ENCODE measurements around the gene IFNGR2. TPM values are rescaled to one million over a fixed set of nuclear protein-coding genes. Genes with fewer than 3 reads are reported as not detected.

IFNGR2 gene
- total and polyA plus RNA-seq, 2 of the 13 experiments (the other 11 are each of a cell fraction or from before 2014, with no cell fraction given) = 61.3 to 117 TPM

GRCh38 chr21:33383056-33383888 is 19.9 kb upstream of the IFNGR2 start (continued):
- TF ChIP-seq ZNF280B (CRISPR knock-in tag; IDR thresholded peaks at IDR 0.05; ENCODE audit: borderline replicate concordance) (no peak), ZNF605 (CRISPR knock-in tag; IDR thresholded peaks at IDR 0.05) (peak; percentile 92), SRSF1 (optimal IDR thresholded peaks at IDR 0.05; ENCODE audit: low read depth, low read length) (no peak), ZNF691 (CRISPR knock-in tag; IDR thresholded peaks at IDR 0.05; ENCODE audit: borderline replicate concordance, low read depth) (peak; percentile 63; the same call in 1 of the 2 replicates), KMT2B (CRISPR knock-in tag; IDR thresholded peaks at IDR 0.05) (peak; percentile 37; the same call in 1 of the 2 replicates), RNF219 (CRISPR knock-in tag; IDR thresholded peaks at IDR 0.05) (no peak), ZNF703 (CRISPR knock-in tag; IDR thresholded peaks at IDR 0.05; ENCODE audit: borderline replicate concordance) (no peak), NR0B2 (CRISPR knock-in tag; IDR thresholded peaks at IDR 0.05) (no peak), ZNF367 (CRISPR knock-in tag; IDR thresholded peaks at IDR 0.05; ENCODE audit: borderline replicate concordance) (no peak), ZNF3 (CRISPR knock-in tag; IDR thresholded peaks at IDR 0.05) (no peak), CHCHD3 (CRISPR knock-in tag; IDR thresholded peaks at IDR 0.05) (no peak), ZNF576 (CRISPR knock-in tag; IDR thresholded peaks at IDR 0.05) (no peak), PRMT3 (CRISPR knock-in tag; IDR thresholded peaks at IDR 0.05; ENCODE audit: borderline replicate concordance, low read depth) (no peak), ZNF138 (CRISPR knock-in tag; IDR thresholded peaks at IDR 0.05; ENCODE audit: low read depth) (no peak), ZFP36L2 (CRISPR knock-in tag; IDR thresholded peaks at IDR 0.05) (no peak), NR1H2 (CRISPR knock-in tag; IDR thresholded peaks at IDR 0.05; ENCODE audit: borderline replicate concordance, low read depth) (no peak), MXD1 (CRISPR knock-in tag; IDR thresholded peaks at IDR 0.05) (no peak), POLR2G (IDR thresholded peaks at IDR 0.05; ENCODE audit: low read depth, low read length) (peak; percentile 62; the same call in 1 of the 2 replicates), ATM (IDR thresholded peaks at IDR 0.05; ENCODE audit: borderline replicate concordance) (no peak), ZNF530 (CRISPR knock-in tag; IDR thresholded peaks at IDR 0.05; ENCODE audit: low read depth) (no peak), ZSCAN31 (CRISPR knock-in tag; IDR thresholded peaks at IDR 0.05; ENCODE audit: low read depth) (peak; percentile 84)

Measured in HepG2 (cell line).